GM13977 (cell line): Measurements from ENCODE around the gene CPS1.
A peak's percentile ranks its signal among the peaks of the same experiment; 100 is the strongest.

Experiments
- DNase-seq: peaks from one replicate; pipeline ENCODE4 v3.0.0; 2012; ENCODE audit warnings: low spot score
- in situ Hi-C: fragments of 300-500 bp; cut with MboI; formaldehyde crosslinking; loops from one replicate; pipeline ENCODE4 v1.12.0; 2022; ENCODE audit warnings: low sequenced_read_pairs, low pct_unique_long_range_greater_than_20kb, mixed read lengths, inconsistent platforms; ENCODE audit not compliant: unreplicated experiment
- TF ChIP-seq, protein P1 (sequence below): IDR thresholded peaks from 2 replicates; pipeline ENCODE4 v1.5.1; 2012; ENCODE audit warnings: mild to moderate bottlenecking, control low read depth; ENCODE audit not compliant: insufficient read depth; ENCODE audit errors: extremely low read depth, missing control alignments

Gene CPS1

DNA sequence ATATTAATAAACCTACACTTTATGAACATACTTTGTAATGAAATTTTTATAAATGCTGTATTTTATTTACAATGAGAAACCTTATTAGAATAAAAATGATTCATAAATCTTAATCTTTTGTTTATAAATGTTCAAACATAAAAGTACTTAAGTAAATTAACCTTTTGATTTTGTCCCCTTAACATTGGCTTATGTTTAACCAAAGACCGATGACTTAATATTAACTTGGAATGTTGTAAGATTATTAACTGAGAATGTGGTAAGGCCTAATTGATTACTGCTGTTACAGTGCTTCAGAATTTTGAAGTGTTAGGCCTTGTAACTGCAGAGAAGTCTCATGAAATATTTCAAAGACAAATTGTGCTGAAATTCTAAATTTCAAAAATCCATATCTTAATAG lies 5.7 kb downstream of the CPS1 start:
- DNase-seq = no peak
- in situ Hi-C loops = no loop called here
- TF ChIP-seq, protein P1, sequence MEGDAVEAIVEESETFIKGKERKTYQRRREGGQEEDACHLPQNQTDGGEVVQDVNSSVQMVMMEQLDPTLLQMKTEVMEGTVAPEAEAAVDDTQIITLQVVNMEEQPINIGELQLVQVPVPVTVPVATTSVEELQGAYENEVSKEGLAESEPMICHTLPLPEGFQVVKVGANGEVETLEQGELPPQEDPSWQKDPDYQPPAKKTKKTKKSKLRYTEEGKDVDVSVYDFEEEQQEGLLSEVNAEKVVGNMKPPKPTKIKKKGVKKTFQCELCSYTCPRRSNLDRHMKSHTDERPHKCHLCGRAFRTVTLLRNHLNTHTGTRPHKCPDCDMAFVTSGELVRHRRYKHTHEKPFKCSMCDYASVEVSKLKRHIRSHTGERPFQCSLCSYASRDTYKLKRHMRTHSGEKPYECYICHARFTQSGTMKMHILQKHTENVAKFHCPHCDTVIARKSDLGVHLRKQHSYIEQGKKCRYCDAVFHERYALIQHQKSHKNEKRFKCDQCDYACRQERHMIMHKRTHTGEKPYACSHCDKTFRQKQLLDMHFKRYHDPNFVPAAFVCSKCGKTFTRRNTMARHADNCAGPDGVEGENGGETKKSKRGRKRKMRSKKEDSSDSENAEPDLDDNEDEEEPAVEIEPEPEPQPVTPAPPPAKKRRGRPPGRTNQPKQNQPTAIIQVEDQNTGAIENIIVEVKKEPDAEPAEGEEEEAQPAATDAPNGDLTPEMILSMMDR = no peak

GRCh38 chr2:210562502-210563080 lies 6.2 kb downstream of the CPS1 start:
- TF ChIP-seq, protein P1 = no peak
- no peak for DNase-seq
- in situ Hi-C loops = no loop called here

- TF ChIP-seq, protein P1 = no peak
- DNase-seq = no peak
- in situ Hi-C loops = no loop called here
Observed at GRCh38 chr2:210567279-210567678, 10.9 kb downstream of the CPS1 start.

DNA sequence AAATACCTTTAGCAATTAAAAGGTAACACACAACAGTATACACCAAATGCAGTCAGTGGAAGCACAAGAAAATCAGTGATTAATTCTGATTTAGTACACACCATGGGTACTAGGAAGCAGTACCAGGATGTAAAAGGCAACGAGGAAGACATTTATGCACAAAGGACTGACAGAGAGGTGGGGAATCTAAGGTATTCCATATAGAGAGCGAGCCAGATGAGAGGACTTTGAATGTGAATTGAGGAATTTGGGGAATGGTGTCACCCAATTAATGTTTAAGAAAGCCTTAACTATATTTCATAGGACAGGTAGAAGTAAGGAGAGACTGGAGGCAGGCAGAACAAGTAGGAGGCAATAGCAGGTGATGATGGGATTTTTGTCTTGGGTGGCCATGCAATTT lies 11.7 kb downstream of the CPS1 start:
- no peak for DNase-seq
- in situ Hi-C loops = no loop called here
- TF ChIP-seq, protein P1 = no peak

DNA sequence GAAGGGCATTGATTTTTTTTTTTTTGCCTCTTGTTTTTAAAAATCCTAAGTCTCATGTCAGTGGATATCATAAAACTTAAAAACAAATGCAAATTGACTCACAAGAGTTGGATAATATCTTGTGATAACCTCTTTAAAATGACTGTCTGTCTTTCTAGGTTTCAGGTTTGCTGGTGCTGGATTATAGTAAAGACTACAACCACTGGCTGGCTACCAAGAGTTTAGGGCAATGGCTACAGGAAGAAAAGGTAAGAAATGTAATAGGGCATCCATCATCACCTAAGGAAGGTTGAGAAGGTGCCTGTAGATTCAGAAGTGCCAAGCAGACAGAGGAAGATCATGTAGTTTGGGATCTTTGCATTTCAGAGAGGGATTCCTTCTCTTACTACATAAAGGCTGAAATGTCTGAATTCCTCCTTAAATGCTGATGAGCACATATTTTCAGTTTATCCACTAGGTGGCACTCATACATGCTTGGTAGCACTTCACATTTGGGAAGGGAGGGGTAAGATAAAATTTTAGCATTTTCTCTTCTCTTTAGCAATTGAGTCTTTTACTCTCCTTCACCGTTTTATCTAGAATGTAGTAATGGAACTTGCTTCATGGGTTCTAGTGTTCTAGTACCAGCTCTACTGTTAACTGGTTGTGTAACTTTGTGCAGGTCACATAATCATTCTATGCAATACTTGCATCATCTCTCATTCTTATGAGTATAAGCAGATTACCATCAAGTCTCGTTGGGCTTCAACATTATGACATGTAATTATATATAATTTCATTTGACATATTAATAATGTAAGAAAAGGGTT lies 21.1 kb downstream of the CPS1 start:
- TF ChIP-seq, protein P1 = peak; percentile 77
- DNase-seq = peak; percentile 24
- in situ Hi-C loops = no loop called here

DNA sequence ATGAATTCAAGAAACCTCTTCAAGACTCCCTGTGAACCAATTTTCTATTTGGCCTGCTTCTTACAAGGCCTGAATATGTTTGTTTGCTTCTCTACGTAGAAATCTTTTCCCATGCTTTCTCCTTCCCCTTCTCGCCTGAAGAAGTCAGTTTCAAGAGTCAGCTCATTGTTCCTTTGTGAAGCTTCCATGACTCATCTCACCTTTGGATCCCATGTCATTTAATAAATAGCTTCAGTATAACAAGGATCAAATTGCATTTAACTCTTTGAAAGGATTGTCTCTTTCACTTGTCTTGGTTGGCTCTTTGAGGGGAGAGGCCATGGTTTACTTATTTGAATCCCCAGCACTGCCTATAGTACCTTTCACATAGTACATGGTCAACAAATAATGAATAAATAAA lies 28.4 kb downstream of the CPS1 start:
- in situ Hi-C loops = no loop called here
- no peak for DNase-seq
- TF ChIP-seq, protein P1 = no peak
